ENCODE results near the gene GALNS. TPM values are rescaled to one million over a fixed set of nuclear protein-coding genes. Genes with fewer than 3 reads are reported as not detected.

GALNS gene
- total and polyA plus RNA-seq, 2 of the 8 experiments (the other 6 are each of a cell fraction or from before 2014, with no cell fraction given): 8.9 to 17.8 TPM

DNA sequence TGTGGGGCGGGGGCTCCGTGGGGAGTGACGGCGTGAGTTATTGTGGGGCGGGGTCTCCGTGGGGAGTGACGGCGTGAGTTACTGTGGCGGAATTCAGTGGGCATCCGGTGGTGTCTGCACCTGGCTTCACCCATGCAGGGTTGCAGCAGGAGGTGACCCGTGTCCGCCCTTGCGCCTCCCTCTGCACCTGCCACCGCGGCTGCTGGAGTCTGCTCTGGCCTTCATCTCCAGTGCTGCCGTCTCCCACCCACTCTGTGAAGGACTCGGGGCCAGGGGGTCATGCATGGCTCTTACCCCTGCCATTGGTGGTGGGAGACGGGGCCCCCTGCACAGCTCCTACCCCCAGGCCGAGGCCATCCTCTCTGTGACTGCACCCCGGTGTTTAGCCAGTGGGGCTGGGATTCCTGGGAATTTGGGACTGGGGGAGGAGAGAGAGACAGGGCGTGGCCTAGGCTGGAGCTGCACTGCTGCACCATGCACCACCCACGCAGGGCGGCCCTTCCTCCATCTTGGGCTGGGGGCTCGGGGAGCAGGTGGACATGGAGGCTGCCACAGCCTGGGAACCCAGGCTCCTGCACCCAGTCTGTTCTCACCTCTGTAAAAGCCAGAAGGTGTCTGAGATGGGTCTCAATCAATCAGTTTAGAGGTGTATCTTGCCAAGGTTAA, 11.0 kb upstream of the GALNS start:
- no peak overlapping the region for H3K56ac ChIP-seq (replicated peaks; ENCODE audit: insufficient read length, low read depth, low read length)
- no peak overlapping the region for H3K4me2 ChIP-seq (ENCODE audit: insufficient read depth in 1 of 2, low read depth in 2 of 2, low read length in 2 of 2)
- DNase-seq (ENCODE audit: low read depth in 1 of 2, low spot score in 2 of 2): no peak
- CTCF ChIA-PET (ENCODE audit: partially characterized antibody): interaction anchor here (4.1 kb wide), 1 partner anchor 10 kb away, joined by 18 read pairs; no protein-coding TSS in a partner anchor
- H3K4ac ChIP-seq (replicated peaks; ENCODE audit: insufficient read length, low read depth, low read length): no peak overlapping the region
- H4K91ac ChIP-seq (replicated peaks; ENCODE audit: insufficient read length, low read length): no peak overlapping the region
- FAIRE-seq: no peak
- H3K4me1 ChIP-seq (replicated peaks in 1 of 4; ENCODE audit: control insufficient read depth in 3 of 4, insufficient read depth in 4 of 4, low read length in 3 of 4): no peaks in the 10 kb centered on the region; a peak in 1 of 7 replicates
- H3K18ac ChIP-seq (ENCODE audit: extremely low read depth, low read length): no peak overlapping the region
- no peak overlapping the region for H2BK12ac ChIP-seq (ENCODE audit: low read depth, low read length)
- TF ChIP-seq CHD1 (IDR thresholded peaks at IDR 0.05; ENCODE audit: low read depth, low read length): no peak
- no peak for TF ChIP-seq PHF8 (conservative IDR thresholded peaks at IDR 0.05; ENCODE audit: low read depth, low read length)
- no peak for TF ChIP-seq NANOG (IDR thresholded peaks at IDR 0.05; ENCODE audit: insufficient read depth, low read depth, low read length, poor library complexity, severe bottlenecking)
- TF ChIP-seq TEAD4 (IDR thresholded peaks at IDR 0.05; ENCODE audit: low read depth, low read length): no peak
- TF ChIP-seq TAF7 (optimal IDR thresholded peaks at IDR 0.05; ENCODE audit: borderline replicate concordance, low read depth, low read length): no peak
- no peak overlapping the region for H3K9ac ChIP-seq (replicated peaks in 1 of 4; ENCODE audit: extremely low read depth in 1 of 4, low read depth in 3 of 4, low read length in 3 of 4)
- H3K36me3 ChIP-seq (ENCODE audit: control insufficient read depth in 2 of 4, insufficient read depth in 4 of 4, low read length in 3 of 4): no peaks in the 10 kb centered on the region
- no peaks in the 10 kb centered on the region for H3K23me2 ChIP-seq (ENCODE audit: low read depth, low read length)
- H4K5ac ChIP-seq (ENCODE audit: insufficient read length, low read depth, low read length): no peak overlapping the region
- no peak overlapping the region for H2BK15ac ChIP-seq (ENCODE audit: low read length)
- no peaks in the 10 kb centered on the region for H3K9me3 ChIP-seq (ENCODE audit: insufficient read depth in 2 of 2, low read depth in 1 of 2, low read length in 1 of 2)
- POLR2A ChIA-PET (ENCODE audit: partially characterized antibody): no interaction called here
- no peak overlapping the region for H2BK5ac ChIP-seq (ENCODE audit: low read depth, low read length)
- no peaks in the 10 kb centered on the region for H3K79me2 ChIP-seq (ENCODE audit: control insufficient read depth in 1 of 2, insufficient read depth in 2 of 2, low read length in 2 of 2)
- H4K8ac ChIP-seq (ENCODE audit: extremely low read depth, insufficient read depth, low read length): no peak overlapping the region; the same call in 1 of the 2 replicates
- no peak overlapping the region for H2AK5ac ChIP-seq (ENCODE audit: low read depth, low read length)
- H2AFZ ChIP-seq (ENCODE audit: low read length): no peak overlapping the region
- no peak overlapping the region for H3K14ac ChIP-seq (ENCODE audit: insufficient read length)
- H4K20me1 ChIP-seq (replicated peaks in 1 of 2; ENCODE audit: control insufficient read depth in 1 of 2, insufficient read depth in 2 of 2, low read length in 2 of 2): no peaks in the 10 kb centered on the region
- H3K79me1 ChIP-seq (ENCODE audit: low read depth, low read length): no peaks in the 10 kb centered on the region
- H3K4me3 ChIP-seq (ENCODE audit: extremely low read depth in 1 of 4, insufficient read depth in 2 of 4, low read depth in 3 of 4, low read length in 4 of 4): no peak overlapping the region
- H3K23ac ChIP-seq (ENCODE audit: insufficient read length): no peak overlapping the region
- no peak overlapping the region for H3K27ac ChIP-seq (ENCODE audit: low read depth, low read length)
- H3K27me3 ChIP-seq (replicated peaks in 1 of 4; ENCODE audit: control insufficient read depth in 3 of 4, extremely low read depth in 1 of 4, insufficient read depth in 3 of 4, low read length in 3 of 4): no peaks in the 10 kb centered on the region
- 90% methylated on average over 22 of the region's 24 CpGs; no CpG with 5 or more reads in 1 of the 2 experiments for WGBS, 2 experiments (ENCODE audit: extremely low coverage in 1 of 2, insufficient coverage in 1 of 2, insufficient read length in 1 of 2, insufficient replicate concordance in 2 of 2, low coverage in 1 of 2, low lambda C conversion rate in 2 of 2, missing lambda C conversion rate in 1 of 2)
- H2BK20ac ChIP-seq (ENCODE audit: low read length): no peak overlapping the region
- no peak overlapping the region for H2BK120ac ChIP-seq (replicated peaks; ENCODE audit: low read depth, low read length)
